Measurements from ENCODE around the gene KIF2B. TPM values are rescaled to one million over a fixed set of nuclear protein-coding genes. Genes with fewer than 3 reads are reported as not detected.

The KIF2B gene
- total and polyA plus RNA-seq, 2 of the 4 experiments (the other 2 are of a cell fraction), result not detected

DNA sequence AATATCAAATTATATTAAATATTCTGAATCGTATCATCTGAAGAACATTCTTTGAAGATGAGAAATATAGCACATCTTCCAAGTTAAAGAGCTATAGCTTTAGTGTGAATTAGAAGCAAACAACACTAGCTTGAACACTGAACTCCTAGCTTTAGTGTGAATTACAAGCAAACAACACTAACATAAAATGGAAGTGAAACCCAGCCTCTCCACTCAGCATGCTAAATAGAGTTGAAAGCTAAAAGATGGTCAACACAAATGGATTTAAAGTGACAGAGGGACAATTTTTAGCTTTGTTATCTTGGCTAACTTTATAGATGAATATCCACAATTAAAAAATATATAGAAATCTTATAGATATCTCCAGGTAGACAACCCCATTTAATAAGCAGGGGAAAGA is 4.5 kb upstream of the KIF2B start:
- Histone ChIP-seq H3K36me3 (ENCODE audit: control insufficient read depth, insufficient read depth, low read length) (no peaks in the 10 kb centered on the region), H3K9ac (ENCODE audit: low read depth, low read length) (no peak overlapping the region), H3K79me1 (ENCODE audit: low read depth in 1 of 2, low read length in 2 of 2) (no peaks in the 10 kb centered on the region), H3K56ac (ENCODE audit: extremely low read depth, insufficient read depth, low read length) (no peak overlapping the region), H3K4me3 (ENCODE audit: insufficient read depth, low read depth, low read length) (no peak overlapping the region), H3K4ac (ENCODE audit: low read depth, low read length) (no peak overlapping the region), H2AFZ (replicated peaks; ENCODE audit: low read length, poor library complexity) (no peak overlapping the region), H4K20me1 (ENCODE audit: insufficient read depth, low read length) (no peaks in the 10 kb centered on the region), H3K18ac (ENCODE audit: low read depth, low read length) (no peak overlapping the region), H3K4me2 (ENCODE audit: low read depth, low read length) (no peak overlapping the region), H4K8ac (ENCODE audit: low read depth in 2 of 2, low read length in 2 of 2) (no peak overlapping the region), H2AK9ac (replicated peaks; ENCODE audit: low read depth, low read length, poor library complexity) (no peak overlapping the region), H2BK120ac (ENCODE audit: low read depth, low read length) (no peak overlapping the region), H3K27me3 (ENCODE audit: control insufficient read depth, insufficient read depth, low read length) (no peaks in the 10 kb centered on the region), H4K5ac (ENCODE audit: low read depth, low read length) (no peak overlapping the region), H2BK5ac (ENCODE audit: low read depth, low read length, poor library complexity, severe bottlenecking) (no peak overlapping the region), H3K9me3 (ENCODE audit: control insufficient read depth, insufficient read depth, low read length) (peaks cover 6% of the 10 kb centered on the region; the same call in 1 of the 2 replicates), H2BK20ac (ENCODE audit: low read depth, low read length) (no peak overlapping the region), H3K27ac (ENCODE audit: insufficient read depth, low read length) (no peak overlapping the region), H2BK15ac (ENCODE audit: low read depth, low read length) (no peak overlapping the region), H3K14ac (replicated peaks; ENCODE audit: low read depth, low read length) (no peak overlapping the region), H4K91ac (ENCODE audit: insufficient read depth, low read depth, low read length) (no peak overlapping the region), H3K9me1 (ENCODE audit: insufficient read depth, low read length) (no peaks in the 10 kb centered on the region), H3K4me1 (ENCODE audit: control insufficient read depth, insufficient read depth, low read length) (no peaks in the 10 kb centered on the region), H2AK5ac (ENCODE audit: low read depth, low read length) (no peak overlapping the region), H3K23ac (ENCODE audit: low read depth, low read length) (no peak overlapping the region)
- no CpG with 5 or more reads among the region's 1 CpG for WGBS, 2 experiments (ENCODE audit: extremely low coverage in 2 of 2, insufficient read length in 1 of 2)
- TF ChIP-seq BHLHE40 (IDR thresholded peaks at IDR 0.05; ENCODE audit: low read depth, low read length) (no peak), RFX5 (IDR thresholded peaks at IDR 0.05; ENCODE audit: low read depth, low read length) (no peak), CHD1 (IDR thresholded peaks at IDR 0.05; ENCODE audit: low read depth, low read length) (no peak), CEBPB (IDR thresholded peaks at IDR 0.05; ENCODE audit: low read depth, low read length) (no peak), RAD21 (IDR thresholded peaks at IDR 0.05; ENCODE audit: low read length) (no peak), SMC3 (IDR thresholded peaks at IDR 0.05; ENCODE audit: low read depth, low read length) (no peak), MAFK (IDR thresholded peaks at IDR 0.05; ENCODE audit: low read depth, low read length) (no peak), NFE2L2 (IDR thresholded peaks at IDR 0.05; ENCODE audit: low read depth, low read length) (no peak), FOS (IDR thresholded peaks at IDR 0.05; ENCODE audit: low read depth, low read length) (no peak), RCOR1 (IDR thresholded peaks at IDR 0.05; ENCODE audit: insufficient replicate concordance, low read length) (no peak), MAZ (IDR thresholded peaks at IDR 0.05; ENCODE audit: borderline replicate concordance, low read depth, low read length) (no peak), MXI1 (IDR thresholded peaks at IDR 0.05; ENCODE audit: borderline replicate concordance, low read depth, low read length) (no peak), POLR2A (IDR thresholded peaks at IDR 0.05; ENCODE audit: low read depth, low read length) (no peak)
- TF ChIP-seq, protein P1, sequence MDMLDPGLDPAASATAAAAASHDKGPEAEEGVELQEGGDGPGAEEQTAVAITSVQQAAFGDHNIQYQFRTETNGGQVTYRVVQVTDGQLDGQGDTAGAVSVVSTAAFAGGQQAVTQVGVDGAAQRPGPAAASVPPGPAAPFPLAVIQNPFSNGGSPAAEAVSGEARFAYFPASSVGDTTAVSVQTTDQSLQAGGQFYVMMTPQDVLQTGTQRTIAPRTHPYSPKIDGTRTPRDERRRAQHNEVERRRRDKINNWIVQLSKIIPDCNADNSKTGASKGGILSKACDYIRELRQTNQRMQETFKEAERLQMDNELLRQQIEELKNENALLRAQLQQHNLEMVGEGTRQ (IDR thresholded peaks at IDR 0.05; ENCODE audit: low read depth, low read length), result no peak
- TF ChIP-seq, protein P2, sequence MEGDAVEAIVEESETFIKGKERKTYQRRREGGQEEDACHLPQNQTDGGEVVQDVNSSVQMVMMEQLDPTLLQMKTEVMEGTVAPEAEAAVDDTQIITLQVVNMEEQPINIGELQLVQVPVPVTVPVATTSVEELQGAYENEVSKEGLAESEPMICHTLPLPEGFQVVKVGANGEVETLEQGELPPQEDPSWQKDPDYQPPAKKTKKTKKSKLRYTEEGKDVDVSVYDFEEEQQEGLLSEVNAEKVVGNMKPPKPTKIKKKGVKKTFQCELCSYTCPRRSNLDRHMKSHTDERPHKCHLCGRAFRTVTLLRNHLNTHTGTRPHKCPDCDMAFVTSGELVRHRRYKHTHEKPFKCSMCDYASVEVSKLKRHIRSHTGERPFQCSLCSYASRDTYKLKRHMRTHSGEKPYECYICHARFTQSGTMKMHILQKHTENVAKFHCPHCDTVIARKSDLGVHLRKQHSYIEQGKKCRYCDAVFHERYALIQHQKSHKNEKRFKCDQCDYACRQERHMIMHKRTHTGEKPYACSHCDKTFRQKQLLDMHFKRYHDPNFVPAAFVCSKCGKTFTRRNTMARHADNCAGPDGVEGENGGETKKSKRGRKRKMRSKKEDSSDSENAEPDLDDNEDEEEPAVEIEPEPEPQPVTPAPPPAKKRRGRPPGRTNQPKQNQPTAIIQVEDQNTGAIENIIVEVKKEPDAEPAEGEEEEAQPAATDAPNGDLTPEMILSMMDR (conservative IDR thresholded peaks at IDR 0.05; ENCODE audit: low read depth, low read length), result no peak
- TF ChIP-seq, protein P3, sequence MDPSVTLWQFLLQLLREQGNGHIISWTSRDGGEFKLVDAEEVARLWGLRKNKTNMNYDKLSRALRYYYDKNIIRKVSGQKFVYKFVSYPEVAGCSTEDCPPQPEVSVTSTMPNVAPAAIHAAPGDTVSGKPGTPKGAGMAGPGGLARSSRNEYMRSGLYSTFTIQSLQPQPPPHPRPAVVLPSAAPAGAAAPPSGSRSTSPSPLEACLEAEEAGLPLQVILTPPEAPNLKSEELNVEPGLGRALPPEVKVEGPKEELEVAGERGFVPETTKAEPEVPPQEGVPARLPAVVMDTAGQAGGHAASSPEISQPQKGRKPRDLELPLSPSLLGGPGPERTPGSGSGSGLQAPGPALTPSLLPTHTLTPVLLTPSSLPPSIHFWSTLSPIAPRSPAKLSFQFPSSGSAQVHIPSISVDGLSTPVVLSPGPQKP (IDR thresholded peaks at IDR 0.05; ENCODE audit: borderline replicate concordance, low read depth, low read length), result no peak
- ATAC-seq (ENCODE audit: low read depth) (no peak), DNase-seq (no peak)
- no TSS peak for BruUV-seq (replicated peaks)
- in situ Hi-C loops (cut with MboI; ENCODE audit: low sequenced_read_pairs) (no loop called here), intact Hi-C loops (cut with micrococcal nuclease) (no loop called here), dilution Hi-C loops (cut with HindIII; ENCODE audit: low sequenced_read_pairs, unreplicated experiment) (no loop called here)
- ChIA-PET POLR2A (ENCODE audit: unreplicated experiment) (no interaction called here), CTCF (no interaction called here)
